ENCODE measurements around the gene MAD1L1. TPM values are rescaled to one million over a fixed set of nuclear protein-coding genes. Genes with fewer than 3 reads are reported as not detected.
A peak's percentile ranks its signal among the peaks of the same experiment; 100 is the strongest.

Gene MAD1L1
- total RNA-seq, 1 experiment from 2014 or later, result 43.8 TPM

DNA sequence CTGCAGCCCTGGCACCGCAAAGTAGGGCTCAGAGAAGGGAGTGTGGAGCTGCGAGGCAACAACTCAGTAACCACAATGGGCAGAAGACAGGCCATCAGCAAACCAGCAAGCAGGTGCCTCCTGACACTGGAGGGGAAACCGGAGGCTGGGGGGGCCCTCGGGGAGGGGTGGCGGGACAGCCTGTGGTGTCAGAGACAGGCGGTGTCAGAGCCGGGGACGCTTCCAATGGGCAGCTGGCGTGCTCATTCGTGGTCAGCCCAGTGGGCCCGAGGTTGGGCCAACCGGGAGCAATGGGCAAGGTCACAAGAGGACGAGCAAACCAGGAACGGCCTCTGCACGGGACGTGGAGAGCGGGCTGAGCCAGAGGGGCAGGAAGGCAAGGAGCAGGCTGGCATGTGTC, 158.1 kb downstream of the MAD1L1 start:
- Mint-ChIP-seq H3K36me3 (no peaks in the 10 kb centered on the region), H3K4me3 (no peak overlapping the region), H3K9me3 (no peaks in the 10 kb centered on the region), H3K27me3 (ENCODE audit: low read depth) (no peaks in the 10 kb centered on the region), H3K27ac (peak overlapping the region; percentile 36; the same call in 1 of the 2 replicates), H3K4me1 (peaks cover 4% of the 10 kb centered on the region)
- ChIA-PET POLR2A (no interaction called here), CTCF (no interaction called here)
- TF ChIP-seq ESRRA (CRISPR knock-in tag; IDR thresholded peaks at IDR 0.05; ENCODE audit: borderline replicate concordance), result no peak
- no peak for TF ChIP-seq CBFB (CRISPR knock-in tag; IDR thresholded peaks at IDR 0.05; ENCODE audit: low read depth)
- TF ChIP-seq, protein P1, sequence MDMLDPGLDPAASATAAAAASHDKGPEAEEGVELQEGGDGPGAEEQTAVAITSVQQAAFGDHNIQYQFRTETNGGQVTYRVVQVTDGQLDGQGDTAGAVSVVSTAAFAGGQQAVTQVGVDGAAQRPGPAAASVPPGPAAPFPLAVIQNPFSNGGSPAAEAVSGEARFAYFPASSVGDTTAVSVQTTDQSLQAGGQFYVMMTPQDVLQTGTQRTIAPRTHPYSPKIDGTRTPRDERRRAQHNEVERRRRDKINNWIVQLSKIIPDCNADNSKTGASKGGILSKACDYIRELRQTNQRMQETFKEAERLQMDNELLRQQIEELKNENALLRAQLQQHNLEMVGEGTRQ (CRISPR knock-in tag; IDR thresholded peaks at IDR 0.05), result no peak
- TF ChIP-seq, protein P2, sequence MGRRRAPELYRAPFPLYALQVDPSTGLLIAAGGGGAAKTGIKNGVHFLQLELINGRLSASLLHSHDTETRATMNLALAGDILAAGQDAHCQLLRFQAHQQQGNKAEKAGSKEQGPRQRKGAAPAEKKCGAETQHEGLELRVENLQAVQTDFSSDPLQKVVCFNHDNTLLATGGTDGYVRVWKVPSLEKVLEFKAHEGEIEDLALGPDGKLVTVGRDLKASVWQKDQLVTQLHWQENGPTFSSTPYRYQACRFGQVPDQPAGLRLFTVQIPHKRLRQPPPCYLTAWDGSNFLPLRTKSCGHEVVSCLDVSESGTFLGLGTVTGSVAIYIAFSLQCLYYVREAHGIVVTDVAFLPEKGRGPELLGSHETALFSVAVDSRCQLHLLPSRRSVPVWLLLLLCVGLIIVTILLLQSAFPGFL (CRISPR knock-in tag; IDR thresholded peaks at IDR 0.05; ENCODE audit: borderline replicate concordance), result no peak
- TF ChIP-seq ZNF317 (CRISPR knock-in tag; IDR thresholded peaks at IDR 0.05; ENCODE audit: borderline replicate concordance, low read depth), result no peak
- TF ChIP-seq, protein P3, sequence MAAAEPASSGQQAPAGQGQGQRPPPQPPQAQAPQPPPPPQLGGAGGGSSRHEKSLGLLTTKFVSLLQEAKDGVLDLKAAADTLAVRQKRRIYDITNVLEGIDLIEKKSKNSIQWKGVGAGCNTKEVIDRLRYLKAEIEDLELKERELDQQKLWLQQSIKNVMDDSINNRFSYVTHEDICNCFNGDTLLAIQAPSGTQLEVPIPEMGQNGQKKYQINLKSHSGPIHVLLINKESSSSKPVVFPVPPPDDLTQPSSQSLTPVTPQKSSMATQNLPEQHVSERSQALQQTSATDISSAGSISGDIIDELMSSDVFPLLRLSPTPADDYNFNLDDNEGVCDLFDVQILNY (CRISPR knock-in tag; IDR thresholded peaks at IDR 0.05), result no peak
- no peak for TF ChIP-seq PRRX2 (CRISPR knock-in tag; IDR thresholded peaks at IDR 0.05)
- TF ChIP-seq ZNF416 (CRISPR knock-in tag; IDR thresholded peaks at IDR 0.05), result no peak
- no peak for TF ChIP-seq ATF1 (CRISPR knock-in tag; IDR thresholded peaks at IDR 0.05)
- TF ChIP-seq ETV6 (CRISPR knock-in tag; IDR thresholded peaks at IDR 0.05), result no peak
- no peak for TF ChIP-seq EMX1 (CRISPR knock-in tag; IDR thresholded peaks at IDR 0.05)
- TF ChIP-seq HMGA2 (CRISPR knock-in tag; IDR thresholded peaks at IDR 0.05), result no peak
- TF ChIP-seq, protein P4, sequence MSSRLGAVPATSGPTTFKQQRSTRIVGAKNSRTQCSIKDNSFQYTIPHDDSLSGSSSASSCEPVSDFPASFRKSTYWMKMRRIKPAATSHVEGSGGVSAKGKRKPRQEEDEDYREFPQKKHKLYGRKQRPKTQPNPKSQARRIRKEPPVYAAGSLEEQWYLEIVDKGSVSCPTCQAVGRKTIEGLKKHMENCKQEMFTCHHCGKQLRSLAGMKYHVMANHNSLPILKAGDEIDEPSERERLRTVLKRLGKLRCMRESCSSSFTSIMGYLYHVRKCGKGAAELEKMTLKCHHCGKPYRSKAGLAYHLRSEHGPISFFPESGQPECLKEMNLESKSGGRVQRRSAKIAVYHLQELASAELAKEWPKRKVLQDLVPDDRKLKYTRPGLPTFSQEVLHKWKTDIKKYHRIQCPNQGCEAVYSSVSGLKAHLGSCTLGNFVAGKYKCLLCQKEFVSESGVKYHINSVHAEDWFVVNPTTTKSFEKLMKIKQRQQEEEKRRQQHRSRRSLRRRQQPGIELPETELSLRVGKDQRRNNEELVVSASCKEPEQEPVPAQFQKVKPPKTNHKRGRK (CRISPR knock-in tag; IDR thresholded peaks at IDR 0.05; ENCODE audit: borderline replicate concordance), result no peak
- no peak for TF ChIP-seq TP53 (CRISPR knock-in tag; IDR thresholded peaks at IDR 0.05)
- no peak for DNase-seq (ENCODE audit: low spot score)
- no peak for ATAC-seq

DNA sequence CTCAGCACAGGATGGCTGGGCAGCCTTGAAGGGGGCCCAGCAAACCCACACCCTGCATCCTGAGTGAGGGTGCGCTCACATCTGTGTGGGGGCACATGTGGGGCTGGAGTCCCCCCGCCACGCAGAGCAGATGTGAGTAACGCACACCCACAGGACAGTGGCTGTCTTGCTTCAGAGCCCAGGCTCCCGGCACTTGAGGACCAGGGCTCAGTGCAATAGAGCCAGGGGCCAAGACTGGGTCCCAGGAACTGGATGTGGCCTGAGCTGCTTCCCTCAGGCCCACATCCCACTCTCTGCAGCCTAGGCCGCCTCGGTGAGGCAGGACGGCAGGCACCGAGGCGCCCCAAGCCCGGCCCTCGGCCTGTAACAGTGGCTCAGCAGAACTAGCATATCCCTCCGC, 159.9 kb downstream of the MAD1L1 start:
- Mint-ChIP-seq H3K4me1 (no peaks in the 10 kb centered on the region), H3K36me3 (no peaks in the 10 kb centered on the region), H3K27ac (no peak overlapping the region), H3K9me3 (no peaks in the 10 kb centered on the region), H3K4me3 (no peak overlapping the region), H3K27me3 (ENCODE audit: low read depth) (no peaks in the 10 kb centered on the region)
- no peak for ATAC-seq
- CTCF ChIA-PET, result interaction anchor here (0.6 kb wide), 1 partner anchor 392 kb away, joined by 5 read pairs; no protein-coding TSS in a partner anchor
- POLR2A ChIA-PET, result no interaction called here
- DNase-seq (ENCODE audit: low spot score), result no peak
- no peak for TF ChIP-seq ZBTB21 (CRISPR knock-in tag; IDR thresholded peaks at IDR 0.05; ENCODE audit: borderline replicate concordance)
- TF ChIP-seq ELF4 (CRISPR knock-in tag; IDR thresholded peaks at IDR 0.05; ENCODE audit: low read depth), result no peak
- TF ChIP-seq ZNF138 (CRISPR knock-in tag; conservative IDR thresholded peaks at IDR 0.05), result no peak
- TF ChIP-seq JUN (CRISPR knock-in tag; IDR thresholded peaks at IDR 0.05), result no peak
- no peak for TF ChIP-seq CREM (CRISPR knock-in tag; IDR thresholded peaks at IDR 0.05)

DNA sequence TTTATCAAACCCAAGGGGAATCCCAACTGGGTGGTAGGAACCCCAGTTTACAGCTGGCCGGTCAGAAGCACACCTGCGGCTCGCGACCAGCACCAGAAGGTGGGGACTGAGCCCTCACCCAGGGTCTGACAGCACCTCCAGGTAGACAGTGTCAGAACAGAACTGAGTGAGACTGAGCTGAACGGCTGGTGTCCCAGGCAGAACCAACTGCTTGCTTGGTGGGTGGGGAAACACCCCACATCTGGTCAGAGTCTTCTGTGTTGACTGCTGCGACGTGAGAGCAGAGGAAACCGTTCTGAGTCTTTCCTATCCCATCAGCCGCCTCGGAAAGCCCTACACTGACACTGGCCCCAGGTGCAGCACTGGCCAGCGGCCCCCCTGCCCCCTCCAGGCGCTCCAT, 160.7 kb downstream of the MAD1L1 start:
- POLR2A ChIA-PET, result no interaction called here
- H3K27ac Mint-ChIP-seq, result peak overlapping the region; percentile 49; the same call in 1 of the 2 replicates
- no peak for ATAC-seq
- no peak for TF ChIP-seq MYBL2 (CRISPR knock-in tag; IDR thresholded peaks at IDR 0.05)
- TF ChIP-seq, protein P5, sequence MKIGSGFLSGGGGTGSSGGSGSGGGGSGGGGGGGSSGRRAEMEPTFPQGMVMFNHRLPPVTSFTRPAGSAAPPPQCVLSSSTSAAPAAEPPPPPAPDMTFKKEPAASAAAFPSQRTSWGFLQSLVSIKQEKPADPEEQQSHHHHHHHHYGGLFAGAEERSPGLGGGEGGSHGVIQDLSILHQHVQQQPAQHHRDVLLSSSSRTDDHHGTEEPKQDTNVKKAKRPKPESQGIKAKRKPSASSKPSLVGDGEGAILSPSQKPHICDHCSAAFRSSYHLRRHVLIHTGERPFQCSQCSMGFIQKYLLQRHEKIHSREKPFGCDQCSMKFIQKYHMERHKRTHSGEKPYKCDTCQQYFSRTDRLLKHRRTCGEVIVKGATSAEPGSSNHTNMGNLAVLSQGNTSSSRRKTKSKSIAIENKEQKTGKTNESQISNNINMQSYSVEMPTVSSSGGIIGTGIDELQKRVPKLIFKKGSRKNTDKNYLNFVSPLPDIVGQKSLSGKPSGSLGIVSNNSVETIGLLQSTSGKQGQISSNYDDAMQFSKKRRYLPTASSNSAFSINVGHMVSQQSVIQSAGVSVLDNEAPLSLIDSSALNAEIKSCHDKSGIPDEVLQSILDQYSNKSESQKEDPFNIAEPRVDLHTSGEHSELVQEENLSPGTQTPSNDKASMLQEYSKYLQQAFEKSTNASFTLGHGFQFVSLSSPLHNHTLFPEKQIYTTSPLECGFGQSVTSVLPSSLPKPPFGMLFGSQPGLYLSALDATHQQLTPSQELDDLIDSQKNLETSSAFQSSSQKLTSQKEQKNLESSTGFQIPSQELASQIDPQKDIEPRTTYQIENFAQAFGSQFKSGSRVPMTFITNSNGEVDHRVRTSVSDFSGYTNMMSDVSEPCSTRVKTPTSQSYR (CRISPR knock-in tag; IDR thresholded peaks at IDR 0.05), result no peak
- TF ChIP-seq, protein P6, sequence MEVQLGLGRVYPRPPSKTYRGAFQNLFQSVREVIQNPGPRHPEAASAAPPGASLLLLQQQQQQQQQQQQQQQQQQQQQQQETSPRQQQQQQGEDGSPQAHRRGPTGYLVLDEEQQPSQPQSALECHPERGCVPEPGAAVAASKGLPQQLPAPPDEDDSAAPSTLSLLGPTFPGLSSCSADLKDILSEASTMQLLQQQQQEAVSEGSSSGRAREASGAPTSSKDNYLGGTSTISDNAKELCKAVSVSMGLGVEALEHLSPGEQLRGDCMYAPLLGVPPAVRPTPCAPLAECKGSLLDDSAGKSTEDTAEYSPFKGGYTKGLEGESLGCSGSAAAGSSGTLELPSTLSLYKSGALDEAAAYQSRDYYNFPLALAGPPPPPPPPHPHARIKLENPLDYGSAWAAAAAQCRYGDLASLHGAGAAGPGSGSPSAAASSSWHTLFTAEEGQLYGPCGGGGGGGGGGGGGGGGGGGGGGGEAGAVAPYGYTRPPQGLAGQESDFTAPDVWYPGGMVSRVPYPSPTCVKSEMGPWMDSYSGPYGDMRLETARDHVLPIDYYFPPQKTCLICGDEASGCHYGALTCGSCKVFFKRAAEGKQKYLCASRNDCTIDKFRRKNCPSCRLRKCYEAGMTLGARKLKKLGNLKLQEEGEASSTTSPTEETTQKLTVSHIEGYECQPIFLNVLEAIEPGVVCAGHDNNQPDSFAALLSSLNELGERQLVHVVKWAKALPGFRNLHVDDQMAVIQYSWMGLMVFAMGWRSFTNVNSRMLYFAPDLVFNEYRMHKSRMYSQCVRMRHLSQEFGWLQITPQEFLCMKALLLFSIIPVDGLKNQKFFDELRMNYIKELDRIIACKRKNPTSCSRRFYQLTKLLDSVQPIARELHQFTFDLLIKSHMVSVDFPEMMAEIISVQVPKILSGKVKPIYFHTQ (CRISPR knock-in tag; IDR thresholded peaks at IDR 0.05), result no peak
- no peak for TF ChIP-seq RORB (CRISPR knock-in tag; IDR thresholded peaks at IDR 0.05)
- no peak for TF ChIP-seq ZNF317 (CRISPR knock-in tag; IDR thresholded peaks at IDR 0.05; ENCODE audit: borderline replicate concordance, low read depth)
- TF ChIP-seq TEAD4 (CRISPR knock-in tag; IDR thresholded peaks at IDR 0.05), result no peak
- no peak for TF ChIP-seq SMAD4 (CRISPR knock-in tag; IDR thresholded peaks at IDR 0.05)

More for the DNA sequence above, 160.7 kb downstream of the MAD1L1 start:
- DNase-seq (ENCODE audit: low spot score), result no peak
- H3K9me3 Mint-ChIP-seq, result no peaks in the 10 kb centered on the region
- no peaks in the 10 kb centered on the region for H3K4me1 Mint-ChIP-seq
- no peaks in the 10 kb centered on the region for H3K36me3 Mint-ChIP-seq
- CTCF ChIA-PET, result interaction anchor here (0.6 to 0.7 kb wide), 2 partner anchors 277 to 408 kb away, joined by 3 to 4 read pairs; no protein-coding TSS in a partner anchor
- no peaks in the 10 kb centered on the region for H3K27me3 Mint-ChIP-seq (ENCODE audit: low read depth)
- H3K4me3 Mint-ChIP-seq, result no peak overlapping the region
